ENCODE data around the gene LUC7L3. TPM values are rescaled to one million over a fixed set of nuclear protein-coding genes. Genes with fewer than 3 reads are reported as not detected.

LUC7L3 gene
- total and polyA plus RNA-seq, 2 donors (not counting 3 experiments of a cell fraction or from before 2014, with no cell fraction given): 70.9 to 113 TPM

DNA sequence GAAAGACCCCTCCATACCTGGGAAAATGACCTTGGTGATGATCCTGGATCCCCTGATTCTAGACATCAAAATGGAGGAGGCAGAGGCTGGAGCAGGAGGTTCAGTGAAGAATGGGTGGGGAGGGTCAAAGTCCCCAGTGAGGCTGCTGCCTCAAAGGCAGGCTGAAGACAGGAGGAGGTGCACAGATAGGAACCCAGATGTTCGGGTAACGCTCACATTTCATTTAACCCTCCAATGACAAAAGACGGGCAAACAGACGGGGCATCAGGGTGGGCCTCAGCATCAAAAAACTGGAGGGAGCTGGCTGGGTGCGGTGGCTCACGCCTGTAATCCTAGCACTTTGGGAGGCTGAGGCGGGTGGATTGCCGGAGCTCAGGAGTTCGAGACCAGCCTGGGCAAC is 48.0 kb downstream of the LUC7L3 start, which contains the start of gene ANKRD40CL:
Gene ANKRD40CL (minus strand): TSS at position 73 of the 400 bp plus-strand sequence. CDS start 605 bp downstream, outside the sequence.
- H3K27ac ChIP-seq (ENCODE audit: insufficient read depth, low read depth, low read length): no peak within 1 kb of the TSS
- H4K20me1 ChIP-seq (replicated peaks; ENCODE audit: control insufficient read depth, extremely low read depth, insufficient read depth, low read length): no peaks in the 10 kb centered on the region
- H3K9me1 ChIP-seq (replicated peaks; ENCODE audit: control insufficient read depth, extremely low read depth, insufficient read depth, low read length): no peaks in the 10 kb centered on the region
- no peak for FAIRE-seq
- no peak for DNase-seq (ENCODE audit: low read depth, low spot score)
- no peak within 1 kb of the TSS for H2AFZ ChIP-seq (ENCODE audit: low read depth, low read length)
- H3K4me1 ChIP-seq (ENCODE audit: control insufficient read depth, extremely low read depth, insufficient read depth, low read length): no peaks in the 10 kb centered on the region
- H3K4me3 ChIP-seq (replicated peaks in 1 of 3; ENCODE audit: insufficient read depth in 1 of 3, low read depth in 1 of 3, low read length in 3 of 3): no peak within 1 kb of the TSS
- TF ChIP-seq FOS (IDR thresholded peaks at IDR 0.05; ENCODE audit: borderline replicate concordance, insufficient read depth, low read length) (no peak), POLR2A (IDR thresholded peaks at IDR 0.05; ENCODE audit: low read depth, low read length) (no peak)
- peaks cover 7 to 9% of the 10 kb centered on the region in 2 experiments for H3K27me3 ChIP-seq (ENCODE audit: control insufficient read depth in 2 of 2, insufficient read depth in 2 of 2, low read length in 2 of 2)
- no peaks in the 10 kb centered on the region for H3K79me2 ChIP-seq (ENCODE audit: control insufficient read depth, insufficient read depth, low read length)
- dilution Hi-C loops (cut with MboI; ENCODE audit: extremely low pct_ligation_motif_present, low sequenced_read_pairs) (no loop called here), intact Hi-C loops (cut with micrococcal nuclease) (no loop called here)
- CTCF ChIA-PET: interaction anchor here (0.8 to 1.6 kb wide), 3 partner anchors 9 to 85 kb away, joined by 3 to 10 read pairs (median 3); no protein-coding TSS in a partner anchor
- H3K4me2 ChIP-seq (ENCODE audit: insufficient read depth, low read length): no peak within 1 kb of the TSS
- BruUV-seq (replicated peaks): no TSS peak
- no peaks in the 10 kb centered on the region for H3K36me3 ChIP-seq (ENCODE audit: control insufficient read depth in 2 of 2, extremely low read depth in 1 of 2, insufficient read depth in 2 of 2, low read length in 2 of 2)
- no peak within 1 kb of the TSS for H3K9ac ChIP-seq (replicated peaks; ENCODE audit: extremely low read depth, insufficient read depth, low read length)
- H3K9me3 ChIP-seq (replicated peaks; ENCODE audit: control insufficient read depth, insufficient read depth, low read length): no peaks in the 10 kb centered on the region
- POLR2A ChIA-PET: interaction anchor here (0.6 kb wide), 1 partner anchor 8 kb away, joined by 5 read pairs; no protein-coding TSS in a partner anchor

- DNase-seq (ENCODE audit: low read depth, low spot score): no peak
- Histone ChIP-seq H3K4me1 (ENCODE audit: control insufficient read depth, extremely low read depth, insufficient read depth, low read length) (no peaks in the 10 kb centered on the region), H3K4me3 (replicated peaks in 1 of 3; ENCODE audit: insufficient read depth in 1 of 3, low read depth in 1 of 3, low read length in 3 of 3) (no peak overlapping the region), H3K36me3 (ENCODE audit: control insufficient read depth in 2 of 2, extremely low read depth in 1 of 2, insufficient read depth in 2 of 2, low read length in 2 of 2) (no peaks in the 10 kb centered on the region), H3K9ac (replicated peaks; ENCODE audit: extremely low read depth, insufficient read depth, low read length) (no peak overlapping the region), H3K27ac (ENCODE audit: insufficient read depth, low read depth, low read length) (no peak overlapping the region), H3K27me3 (ENCODE audit: control insufficient read depth in 2 of 2, insufficient read depth in 2 of 2, low read length in 2 of 2) (peaks cover 3 to 4% of the 10 kb centered on the region in 2 experiments), H3K4me2 (ENCODE audit: insufficient read depth, low read length) (no peak overlapping the region), H3K9me1 (replicated peaks; ENCODE audit: control insufficient read depth, extremely low read depth, insufficient read depth, low read length) (no peaks in the 10 kb centered on the region), H2AFZ (ENCODE audit: low read depth, low read length) (no peak overlapping the region), H3K79me2 (ENCODE audit: control insufficient read depth, insufficient read depth, low read length) (no peaks in the 10 kb centered on the region), H3K9me3 (replicated peaks; ENCODE audit: control insufficient read depth, insufficient read depth, low read length) (no peaks in the 10 kb centered on the region), H4K20me1 (replicated peaks; ENCODE audit: control insufficient read depth, extremely low read depth, insufficient read depth, low read length) (no peaks in the 10 kb centered on the region)
- TF ChIP-seq POLR2A (IDR thresholded peaks at IDR 0.05; ENCODE audit: low read depth, low read length) (no peak), JUN (IDR thresholded peaks at IDR 0.05; ENCODE audit: borderline replicate concordance, insufficient read depth, insufficient read length, low read depth) (no peak), GATA2 (IDR thresholded peaks at IDR 0.05; ENCODE audit: insufficient read depth, insufficient read length, low read depth, low read length) (no peak), POLR2AphosphoS5 (IDR thresholded peaks at IDR 0.05; ENCODE audit: insufficient read depth, low read depth, low read length) (no peak), MYC (IDR thresholded peaks at IDR 0.05; ENCODE audit: low read depth, low read length) (no peak), FOS (IDR thresholded peaks at IDR 0.05; ENCODE audit: borderline replicate concordance, insufficient read depth, low read length) (no peak), CTCF (IDR thresholded peaks at IDR 0.05; ENCODE audit: extremely low read depth in 1 of 2, insufficient read depth in 1 of 2, low read depth in 1 of 2, low read length in 2 of 2) (no peak)
- TF ChIP-seq, protein P1, sequence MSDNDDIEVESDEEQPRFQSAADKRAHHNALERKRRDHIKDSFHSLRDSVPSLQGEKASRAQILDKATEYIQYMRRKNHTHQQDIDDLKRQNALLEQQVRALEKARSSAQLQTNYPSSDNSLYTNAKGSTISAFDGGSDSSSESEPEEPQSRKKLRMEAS (IDR thresholded peaks at IDR 0.05; ENCODE audit: insufficient read depth, insufficient read length): no peak
- dilution Hi-C loops (cut with MboI; ENCODE audit: extremely low pct_ligation_motif_present, low sequenced_read_pairs): no loop called here
- no TSS peak for BruUV-seq (replicated peaks)
- FAIRE-seq: no peak
- ChIA-PET CTCF (interaction anchor here (0.6 to 1.6 kb wide), 5 partner anchors 8 to 503 kb away, joined by 3 to 10 read pairs (median 4); no protein-coding TSS in a partner anchor), POLR2A (no interaction called here)
- intact Hi-C loops (cut with micrococcal nuclease): no loop called here
Observed at GRCh38 chr17:50768346-50768761, 49.0 kb downstream of the LUC7L3 start.
